ENCODE results near the gene COLEC11.

DNA sequence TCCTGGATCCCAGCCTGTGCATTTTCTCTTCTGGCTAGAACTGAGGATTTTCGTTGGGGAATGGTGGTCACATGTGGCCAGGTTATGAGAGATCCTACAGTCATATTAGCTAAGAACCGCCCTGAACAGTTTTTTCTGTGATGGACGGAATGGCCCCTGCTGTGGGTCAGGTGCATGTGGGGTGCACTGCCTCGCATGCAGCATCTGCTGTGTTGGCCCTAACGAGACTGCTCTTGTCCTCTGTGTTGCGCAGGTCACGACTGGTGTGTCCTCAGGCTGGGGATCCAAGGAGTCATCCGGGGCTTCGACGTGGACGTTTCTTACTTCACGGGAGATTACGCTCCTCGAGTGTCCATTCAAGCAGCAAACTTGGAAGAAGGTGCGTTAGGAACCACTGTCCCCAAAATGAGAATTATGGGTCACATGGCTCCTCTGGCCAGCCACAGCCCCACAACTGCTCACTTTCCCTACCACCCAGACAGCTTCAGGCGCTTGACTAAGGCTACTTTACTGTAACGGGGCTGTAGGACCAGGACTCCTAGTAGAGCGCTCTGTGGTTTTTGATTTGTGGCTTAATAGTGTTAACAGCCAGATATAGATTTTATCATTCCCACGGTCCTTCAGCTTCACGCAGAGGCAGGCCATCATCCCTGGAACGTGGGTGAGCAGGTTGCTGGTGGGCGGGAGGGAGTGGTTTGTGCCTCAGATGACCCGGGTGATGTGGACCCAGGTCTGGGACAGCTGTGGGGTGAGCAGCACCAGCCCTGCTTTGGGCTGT, 84.9 kb downstream of the COLEC11 start:
- TF ChIP-seq, protein P1, sequence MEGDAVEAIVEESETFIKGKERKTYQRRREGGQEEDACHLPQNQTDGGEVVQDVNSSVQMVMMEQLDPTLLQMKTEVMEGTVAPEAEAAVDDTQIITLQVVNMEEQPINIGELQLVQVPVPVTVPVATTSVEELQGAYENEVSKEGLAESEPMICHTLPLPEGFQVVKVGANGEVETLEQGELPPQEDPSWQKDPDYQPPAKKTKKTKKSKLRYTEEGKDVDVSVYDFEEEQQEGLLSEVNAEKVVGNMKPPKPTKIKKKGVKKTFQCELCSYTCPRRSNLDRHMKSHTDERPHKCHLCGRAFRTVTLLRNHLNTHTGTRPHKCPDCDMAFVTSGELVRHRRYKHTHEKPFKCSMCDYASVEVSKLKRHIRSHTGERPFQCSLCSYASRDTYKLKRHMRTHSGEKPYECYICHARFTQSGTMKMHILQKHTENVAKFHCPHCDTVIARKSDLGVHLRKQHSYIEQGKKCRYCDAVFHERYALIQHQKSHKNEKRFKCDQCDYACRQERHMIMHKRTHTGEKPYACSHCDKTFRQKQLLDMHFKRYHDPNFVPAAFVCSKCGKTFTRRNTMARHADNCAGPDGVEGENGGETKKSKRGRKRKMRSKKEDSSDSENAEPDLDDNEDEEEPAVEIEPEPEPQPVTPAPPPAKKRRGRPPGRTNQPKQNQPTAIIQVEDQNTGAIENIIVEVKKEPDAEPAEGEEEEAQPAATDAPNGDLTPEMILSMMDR (IDR thresholded peaks at IDR 0.05) = no peak
- no peak for TF ChIP-seq POLR2A (IDR thresholded peaks at IDR 0.05; ENCODE audit: low read length)
- TF ChIP-seq SMC3 (IDR thresholded peaks at IDR 0.05) = no peak
- TF ChIP-seq CHD4 (IDR thresholded peaks at IDR 0.05; ENCODE audit: borderline replicate concordance) = no peak
- TF ChIP-seq JUNB (IDR thresholded peaks at IDR 0.05) = no peak
- no peak for TF ChIP-seq ESRRA (IDR thresholded peaks at IDR 0.05; ENCODE audit: borderline replicate concordance, low read length)
- TF ChIP-seq RCOR1 (IDR thresholded peaks at IDR 0.05; ENCODE audit: low read depth, low read length) = no peak
- TF ChIP-seq, protein P2, sequence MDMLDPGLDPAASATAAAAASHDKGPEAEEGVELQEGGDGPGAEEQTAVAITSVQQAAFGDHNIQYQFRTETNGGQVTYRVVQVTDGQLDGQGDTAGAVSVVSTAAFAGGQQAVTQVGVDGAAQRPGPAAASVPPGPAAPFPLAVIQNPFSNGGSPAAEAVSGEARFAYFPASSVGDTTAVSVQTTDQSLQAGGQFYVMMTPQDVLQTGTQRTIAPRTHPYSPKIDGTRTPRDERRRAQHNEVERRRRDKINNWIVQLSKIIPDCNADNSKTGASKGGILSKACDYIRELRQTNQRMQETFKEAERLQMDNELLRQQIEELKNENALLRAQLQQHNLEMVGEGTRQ (IDR thresholded peaks at IDR 0.05) = no peak
- no peak for TF ChIP-seq HOXB5 (CRISPR knock-in tag; IDR thresholded peaks at IDR 0.05)
- TF ChIP-seq, protein P3, sequence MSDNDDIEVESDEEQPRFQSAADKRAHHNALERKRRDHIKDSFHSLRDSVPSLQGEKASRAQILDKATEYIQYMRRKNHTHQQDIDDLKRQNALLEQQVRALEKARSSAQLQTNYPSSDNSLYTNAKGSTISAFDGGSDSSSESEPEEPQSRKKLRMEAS (IDR thresholded peaks at IDR 0.05) = no peak
- TF ChIP-seq, protein P4, sequence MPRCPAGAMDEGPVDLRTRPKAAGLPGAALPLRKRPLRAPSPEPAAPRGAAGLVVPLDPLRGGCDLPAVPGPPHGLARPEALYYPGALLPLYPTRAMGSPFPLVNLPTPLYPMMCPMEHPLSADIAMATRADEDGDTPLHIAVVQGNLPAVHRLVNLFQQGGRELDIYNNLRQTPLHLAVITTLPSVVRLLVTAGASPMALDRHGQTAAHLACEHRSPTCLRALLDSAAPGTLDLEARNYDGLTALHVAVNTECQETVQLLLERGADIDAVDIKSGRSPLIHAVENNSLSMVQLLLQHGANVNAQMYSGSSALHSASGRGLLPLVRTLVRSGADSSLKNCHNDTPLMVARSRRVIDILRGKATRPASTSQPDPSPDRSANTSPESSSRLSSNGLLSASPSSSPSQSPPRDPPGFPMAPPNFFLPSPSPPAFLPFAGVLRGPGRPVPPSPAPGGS (IDR thresholded peaks at IDR 0.05) = no peak
- no peak for TF ChIP-seq CHD2 (IDR thresholded peaks at IDR 0.05; ENCODE audit: low read length, partially characterized antibody)
- no peak for TF ChIP-seq EP300 (IDR thresholded peaks at IDR 0.05)
- no peak for TF ChIP-seq POLR2AphosphoS2 (conservative IDR thresholded peaks at IDR 0.05; ENCODE audit: low read length)
